ENCODE data around the gene LACTB.

DNA sequence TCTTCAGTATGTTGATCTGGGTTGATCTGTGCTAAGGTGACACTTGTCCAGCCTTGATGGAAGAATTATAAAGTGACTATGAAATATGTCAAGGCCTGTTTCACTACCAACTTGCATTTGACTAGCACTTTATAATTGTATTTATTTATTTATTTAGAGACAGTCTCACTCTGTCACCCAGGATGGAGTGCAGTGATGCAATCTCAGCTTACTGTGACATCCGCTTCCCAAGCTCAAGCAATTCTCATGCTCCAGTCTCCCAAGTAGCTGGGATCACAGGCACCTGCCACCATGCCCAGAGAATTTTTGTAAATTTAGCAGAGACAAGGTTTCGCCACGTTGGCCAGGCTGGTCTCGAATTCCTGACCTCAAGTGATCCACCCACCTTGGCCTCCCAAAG, 25.5 kb upstream of the LACTB start:
- TF ChIP-seq GABPA (IDR thresholded peaks at IDR 0.05 in 1 of 2, conservative IDR thresholded peaks at IDR 0.05 in 1 of 2) (no peak), RAD21 (IDR thresholded peaks at IDR 0.05) (no peak), YY1 (IDR thresholded peaks at IDR 0.05) (no peak)
